Endometrium (tissue), 2 donors: ENCODE measurements around the gene CHD9NB.
"Not testable (repeated sequence)": the region's sequence is repeated elsewhere in the genome, so short reads cannot be mapped to it uniquely, and the experiment has no call there.

Source experiments
- FAIRE-seq: peaks from 2 replicates; lab custom pipeline; 2012; peaks lifted over from hg19 to GRCh38; lab: Jason Lieb, UNC
- donor health status: control.
- donor health status: control.

CHD9NB gene

DNA sequence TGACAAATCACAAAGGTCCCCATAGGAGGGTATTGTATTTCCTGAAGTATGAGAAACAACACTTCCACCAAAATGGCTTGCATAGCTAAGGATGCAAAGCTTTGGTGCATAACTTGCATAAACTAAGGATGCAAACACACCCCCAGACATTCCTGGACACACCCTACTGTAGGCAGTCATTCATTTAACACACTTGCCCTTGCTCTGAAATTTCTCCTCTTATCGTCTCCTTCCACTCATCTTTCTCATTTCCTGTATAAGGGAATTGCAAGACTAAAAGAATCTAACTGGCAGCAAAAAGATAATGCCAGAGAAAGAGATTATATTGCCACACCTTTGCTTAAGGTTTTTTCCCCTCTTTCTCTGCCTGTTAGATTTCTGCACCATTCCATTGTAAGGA is 30.4 kb upstream of the CHD9NB start:
- no peak for FAIRE-seq

DNA sequence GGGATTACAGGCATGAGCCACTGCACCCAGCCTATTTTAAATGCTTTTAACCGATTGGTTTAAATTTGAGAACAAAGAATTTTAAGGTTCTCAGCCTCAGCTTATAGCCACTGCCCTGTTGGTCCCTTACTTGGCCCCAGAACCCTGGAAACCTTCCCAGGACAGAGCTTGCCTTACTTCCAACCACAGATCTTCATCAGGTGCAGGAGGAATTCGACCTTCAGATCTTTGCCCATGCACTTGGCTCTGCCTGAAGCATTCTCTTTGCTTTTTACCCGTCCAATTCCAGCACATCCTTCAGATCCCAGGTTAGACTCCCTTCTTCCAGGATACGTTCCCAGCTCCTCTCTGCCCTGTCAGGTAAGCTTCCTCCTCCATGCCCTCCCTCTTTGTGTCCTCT is 29.8 kb upstream of the CHD9NB start:
- FAIRE-seq = no peak

DNA sequence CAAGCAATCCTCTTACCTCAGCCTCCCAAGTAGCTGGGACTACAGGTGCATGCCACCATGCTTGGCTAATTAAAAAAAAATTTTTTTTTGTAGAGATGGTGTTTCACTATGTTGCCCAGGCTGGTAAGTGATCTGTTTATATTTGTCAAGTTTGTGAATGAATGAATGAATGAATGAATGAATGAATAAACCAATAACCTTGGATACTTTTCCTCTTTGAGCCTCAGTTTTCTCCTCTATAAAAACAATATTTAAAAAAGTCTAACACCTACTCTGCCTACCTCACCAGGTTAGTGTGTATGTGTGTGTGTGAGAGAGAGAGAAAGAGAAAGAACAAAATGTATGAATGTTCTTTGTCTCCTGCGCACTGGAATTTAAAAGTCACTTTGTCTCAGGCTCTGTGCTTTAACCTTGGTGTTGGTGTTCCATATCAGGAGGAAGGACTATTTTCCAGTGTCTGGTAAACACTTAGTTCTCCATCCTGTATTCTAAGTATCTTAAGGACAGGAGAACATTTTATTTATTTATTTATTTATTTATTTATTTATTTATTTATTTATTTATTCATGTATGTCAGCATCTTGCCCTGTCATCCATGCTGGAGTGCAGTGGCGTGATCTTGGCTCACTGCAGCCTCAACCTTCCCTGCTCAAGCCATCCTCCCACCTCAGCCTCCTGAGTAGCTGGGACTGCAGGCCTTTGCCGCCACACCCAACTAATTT is 29.1 kb upstream of the CHD9NB start:
- FAIRE-seq = no peak

DNA sequence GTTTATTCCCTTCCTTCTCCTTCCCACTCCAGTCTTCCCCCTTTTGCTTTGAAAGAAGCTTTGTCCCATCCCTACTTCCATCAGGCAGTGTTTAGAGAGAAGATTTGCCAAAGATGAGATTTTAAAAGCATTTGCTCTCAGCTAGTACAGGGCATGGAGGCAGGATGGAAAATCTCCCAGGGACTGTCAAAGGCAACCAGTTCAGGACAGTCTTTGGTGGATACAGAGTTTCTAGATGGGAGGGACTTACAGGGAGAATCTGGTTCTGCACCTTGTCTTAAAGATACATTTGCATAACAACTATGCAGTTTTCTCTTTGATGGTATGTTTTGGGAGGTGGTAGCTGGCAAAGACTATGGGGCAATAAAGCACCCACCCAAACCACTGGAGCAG is 28.3 kb upstream of the CHD9NB start:
- no peak for FAIRE-seq

DNA sequence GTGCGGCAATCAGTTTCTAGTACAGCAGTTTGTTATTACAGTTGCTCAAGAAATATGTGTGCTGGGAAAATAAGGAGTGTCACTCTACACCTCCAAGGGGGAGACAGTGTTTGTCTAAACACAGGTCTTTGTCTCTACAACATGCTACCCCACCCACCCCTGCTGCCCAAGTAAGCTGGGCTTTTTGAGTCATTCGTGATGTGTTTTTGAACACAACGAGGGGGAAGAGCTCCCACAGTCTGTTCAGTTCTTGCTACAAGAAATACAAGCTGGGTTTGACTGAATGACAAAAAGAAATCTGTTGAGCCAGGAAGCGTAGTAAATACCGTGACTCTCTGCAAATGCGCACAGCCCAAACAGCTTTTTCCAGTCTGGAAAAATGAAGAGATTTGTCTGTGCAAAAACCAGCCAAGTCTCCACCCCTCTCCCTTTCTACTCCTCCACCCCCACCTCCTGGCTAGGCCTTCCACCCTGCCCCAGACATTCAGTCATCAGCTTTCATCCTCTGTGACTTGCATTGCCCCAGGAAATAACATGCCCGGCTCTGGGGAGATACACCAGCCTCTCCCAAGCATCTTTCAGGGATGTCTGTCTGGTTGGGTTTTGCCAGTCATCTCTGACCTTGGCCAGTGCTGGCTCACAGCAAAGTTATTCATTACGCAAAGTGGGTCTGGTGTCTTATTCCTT is 27.8 kb upstream of the CHD9NB start:
- FAIRE-seq = no peak

DNA sequence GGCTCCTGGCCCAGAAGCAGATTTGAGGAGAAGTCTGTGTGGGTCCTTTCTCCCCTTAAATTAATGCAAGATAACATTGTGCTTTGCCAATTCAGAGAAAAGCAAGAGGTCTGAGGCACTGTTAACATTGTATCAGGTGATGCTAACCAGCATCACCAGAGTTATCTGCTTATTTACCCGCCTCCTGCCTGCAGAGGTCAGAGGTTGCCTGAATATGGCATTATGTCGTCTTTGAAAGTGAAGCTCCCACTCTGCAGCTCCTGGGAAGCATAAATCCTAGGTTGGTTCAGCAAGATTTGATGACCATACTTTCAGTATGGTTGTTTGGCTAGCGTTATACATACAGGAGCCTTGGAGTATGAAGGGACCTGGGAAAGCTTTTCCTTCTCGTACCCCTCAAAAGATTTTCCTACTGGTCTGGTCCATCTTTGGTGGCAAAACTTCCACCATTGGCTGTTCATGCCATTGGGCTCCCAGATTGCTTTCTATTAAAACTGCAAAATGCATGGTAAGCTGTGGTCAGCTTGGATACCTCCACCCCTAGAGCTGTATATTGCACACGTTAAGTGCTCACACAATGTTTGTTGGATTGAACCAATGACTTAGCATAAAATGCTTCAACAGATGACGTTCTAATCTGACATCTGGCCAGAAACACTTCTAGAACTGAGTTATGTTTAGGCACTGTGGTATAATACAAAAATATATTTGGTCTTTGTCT is 26.2 kb upstream of the CHD9NB start:
- no peak for FAIRE-seq

DNA sequence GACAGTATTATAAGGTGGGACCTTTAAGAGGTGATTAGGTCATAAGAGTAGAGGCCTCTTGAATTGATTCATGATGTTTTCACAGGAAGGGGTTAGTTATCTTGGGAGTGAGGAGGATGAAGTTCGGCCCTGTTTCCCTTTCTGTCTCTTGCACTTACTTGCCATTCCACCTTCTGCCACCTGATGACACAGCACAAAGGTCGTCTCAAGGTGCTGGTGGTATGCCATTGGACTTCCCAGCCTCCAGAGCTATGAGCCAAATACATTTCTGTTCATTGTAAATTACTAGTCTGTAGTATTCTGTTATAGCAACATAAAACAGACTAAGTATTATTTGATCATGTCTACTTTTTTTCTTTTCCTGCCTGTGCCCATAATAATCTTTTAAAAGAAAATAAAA is 25.6 kb upstream of the CHD9NB start:
- no peak for FAIRE-seq

DNA sequence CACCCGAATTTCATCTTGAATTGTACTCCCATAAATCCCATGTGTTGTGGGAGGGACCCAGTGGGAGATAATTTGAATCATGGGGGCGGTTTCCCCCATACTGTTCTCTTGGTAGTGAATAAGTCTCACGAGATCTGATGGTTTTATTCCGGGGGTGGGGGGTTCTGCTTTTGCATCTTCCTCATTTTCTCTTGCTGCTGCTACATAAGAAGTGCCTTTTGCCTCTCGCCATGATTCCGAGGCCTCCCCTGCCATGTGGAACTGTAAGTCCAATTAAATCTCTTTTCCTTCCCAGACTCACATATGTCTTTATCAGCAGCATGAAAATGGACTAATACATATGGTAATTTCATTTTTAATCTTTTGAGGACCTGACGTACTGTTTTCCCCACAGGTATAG is 22.8 kb upstream of the CHD9NB start:
- not testable (repeated sequence) for FAIRE-seq

DNA sequence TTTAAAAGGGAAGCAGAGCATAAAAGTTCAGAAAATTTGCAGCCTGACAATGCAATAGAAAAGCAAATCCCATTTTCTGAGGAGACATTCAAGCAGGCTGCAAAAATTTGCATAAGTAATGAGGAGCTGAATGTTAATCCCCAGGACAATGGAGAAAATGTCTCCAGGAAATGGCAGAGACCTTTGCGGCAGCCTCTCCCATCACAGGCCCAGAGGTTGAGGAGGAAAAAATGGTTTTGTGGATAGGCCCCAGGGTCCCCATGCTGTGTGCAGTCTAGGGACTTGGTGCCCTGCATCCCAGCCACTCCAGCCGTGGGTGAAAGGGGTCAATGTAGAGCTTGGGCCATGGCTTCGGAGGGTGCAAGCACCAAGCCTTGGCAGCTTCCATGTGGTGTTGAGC is 21.6 kb upstream of the CHD9NB start:
- not testable (repeated sequence) for FAIRE-seq

DNA sequence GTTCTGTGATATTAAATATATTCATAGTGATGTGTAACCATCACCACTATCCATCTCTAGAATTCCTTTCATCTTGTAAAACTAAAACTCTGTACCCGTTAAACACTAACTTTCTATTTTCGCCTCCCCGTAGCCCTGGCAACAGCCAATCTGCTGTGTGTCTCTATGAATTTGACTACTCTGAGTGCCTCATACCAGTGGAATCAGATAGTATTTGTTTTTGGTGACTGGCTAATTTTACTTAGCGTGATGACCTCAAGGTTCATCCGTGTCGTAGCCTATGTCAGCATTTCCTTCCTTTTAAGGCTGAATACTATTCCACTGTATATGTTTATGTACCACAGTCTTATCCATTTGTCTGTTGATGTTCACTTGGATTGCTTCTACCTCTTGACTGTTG is 20.3 kb upstream of the CHD9NB start:
- FAIRE-seq = no peak

DNA sequence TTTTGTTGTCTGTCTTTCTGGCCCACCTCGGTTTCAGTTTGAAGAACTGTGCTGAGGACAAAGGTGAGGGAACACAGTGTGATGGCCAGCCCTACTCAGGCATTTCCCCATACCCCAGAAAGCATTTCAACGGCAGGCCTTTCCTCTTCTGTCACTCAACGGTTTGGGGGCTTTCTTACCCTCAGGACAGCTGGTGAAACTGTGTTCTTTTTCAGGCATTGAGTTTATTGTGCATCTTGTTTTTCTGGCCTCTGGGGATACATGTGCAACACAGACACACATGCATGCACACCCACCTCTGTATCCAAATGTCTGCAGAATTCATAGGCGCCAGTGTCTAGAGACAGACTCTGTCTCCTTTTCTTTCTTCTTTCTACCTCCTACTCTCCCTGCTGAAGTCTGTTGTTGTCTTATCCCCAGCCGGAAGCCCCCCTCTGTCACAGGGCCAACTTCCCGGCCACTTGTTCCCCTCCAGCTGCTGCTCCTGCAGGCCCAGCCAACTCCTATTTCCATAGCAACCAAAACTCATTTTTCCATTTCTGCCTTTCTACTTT is 19.1 kb upstream of the CHD9NB start:
- FAIRE-seq = no peak

DNA sequence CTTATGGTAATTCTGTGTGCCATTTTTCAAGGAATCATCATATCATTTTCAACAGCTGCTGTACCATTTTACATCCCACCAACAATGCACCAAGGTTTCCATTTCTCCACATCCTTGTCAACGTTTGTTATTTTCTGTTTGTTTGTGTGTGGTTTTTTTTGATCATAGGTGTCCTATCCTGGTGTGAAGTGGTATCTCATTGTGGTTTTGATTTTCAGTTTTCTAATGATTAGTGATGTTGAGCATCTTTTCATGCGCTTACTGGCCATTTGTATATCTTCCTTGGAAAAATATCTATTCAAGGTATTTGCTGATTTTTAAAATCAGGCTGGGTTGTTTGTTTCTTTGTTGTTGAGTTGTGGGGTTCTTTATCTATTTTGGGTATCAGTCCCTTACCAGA is 17.1 kb upstream of the CHD9NB start:
- no peak for FAIRE-seq

DNA sequence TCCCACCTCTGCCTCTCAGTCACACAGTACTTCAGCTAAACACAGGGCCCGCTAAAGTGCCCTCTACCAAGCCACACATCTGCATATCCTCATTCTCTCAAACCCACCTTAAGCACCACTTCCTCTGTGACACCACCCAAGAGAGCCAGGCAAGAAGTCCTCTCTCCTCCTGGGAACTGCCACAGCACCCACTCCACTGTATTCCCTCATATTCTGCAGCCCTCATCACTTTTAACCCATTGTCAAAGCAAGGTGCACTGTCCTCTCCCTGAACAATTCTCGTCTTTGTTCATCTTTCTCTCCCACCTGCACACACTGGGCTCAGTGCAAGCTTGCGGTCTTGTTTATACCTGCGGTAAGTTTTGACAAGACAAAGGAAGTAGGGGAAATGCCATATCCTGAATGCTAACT is 15.7 kb upstream of the CHD9NB start:
- FAIRE-seq = no peak

DNA sequence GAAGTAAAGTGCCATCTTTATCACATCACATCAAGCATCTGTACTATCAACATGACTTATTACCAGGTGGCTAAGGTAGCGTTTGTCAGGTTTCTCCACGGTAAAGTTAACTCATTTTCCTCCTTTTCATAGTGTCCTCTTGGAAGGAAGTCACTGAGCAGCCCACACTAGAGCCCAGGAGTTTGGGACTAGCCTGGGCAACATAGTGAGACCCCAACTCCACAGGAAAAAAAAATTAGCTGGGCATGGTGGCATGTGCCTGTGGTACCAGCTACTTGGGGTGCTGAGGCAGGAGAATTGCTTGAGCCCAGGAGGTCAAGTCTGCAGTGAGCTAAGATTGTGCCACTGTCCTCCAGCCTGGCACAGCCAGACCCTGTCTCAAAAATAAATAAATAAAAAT is 15.0 kb upstream of the CHD9NB start:
- FAIRE-seq = no peak

DNA sequence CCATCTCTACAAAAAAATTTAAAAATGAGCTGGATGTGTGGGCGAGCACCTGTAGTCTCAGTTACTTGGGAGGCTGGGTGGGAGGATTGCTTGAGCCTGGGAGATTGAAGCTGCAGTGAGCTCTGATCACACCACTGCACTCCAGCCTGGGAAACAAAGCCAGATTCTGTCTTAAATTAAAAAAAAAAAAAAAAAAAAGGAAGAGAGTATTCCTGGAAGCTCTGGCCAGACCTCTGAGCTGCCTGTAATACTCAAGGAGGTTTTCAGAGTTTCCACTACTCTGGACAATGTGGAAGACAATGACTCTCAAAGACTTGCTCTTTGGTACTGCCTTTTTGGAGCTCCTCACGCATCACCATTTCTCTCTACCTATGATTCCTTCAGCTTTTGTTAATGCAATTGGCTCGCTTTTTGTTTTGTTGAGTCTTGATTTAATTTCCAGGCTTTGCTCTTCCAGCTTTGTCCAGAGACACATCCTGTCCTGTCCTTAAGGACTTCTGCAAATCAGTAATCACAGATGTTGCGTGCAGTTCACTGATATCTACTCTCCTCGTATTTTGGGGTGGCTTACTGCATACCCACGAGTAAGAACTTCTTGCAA is 12.9 kb upstream of the CHD9NB start:
- no peak for FAIRE-seq

DNA sequence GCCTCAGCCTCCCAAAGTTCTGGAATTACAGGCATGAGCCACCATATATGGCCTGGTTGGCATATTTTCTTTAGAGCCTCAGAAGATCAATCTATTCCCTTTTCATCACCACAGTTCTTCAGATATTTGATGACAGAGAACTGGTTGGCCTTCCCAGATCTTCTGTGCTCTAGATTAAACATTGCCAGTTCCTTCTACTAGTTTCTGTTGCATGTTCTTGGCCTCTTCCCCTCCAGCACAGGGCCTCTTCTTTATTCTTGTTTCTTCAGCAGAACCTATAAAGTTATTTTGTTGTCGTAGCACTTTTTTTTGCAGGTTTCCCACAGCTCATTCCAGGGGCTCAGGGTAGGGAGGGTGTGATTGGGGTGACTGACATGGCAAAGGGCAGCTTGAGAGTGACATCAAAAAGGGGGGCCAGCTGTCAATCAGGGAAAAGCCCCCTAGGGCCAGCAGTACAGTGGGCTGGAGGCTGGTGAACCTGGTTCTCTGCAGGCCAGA is 11.4 kb upstream of the CHD9NB start:
- no peak for FAIRE-seq

DNA sequence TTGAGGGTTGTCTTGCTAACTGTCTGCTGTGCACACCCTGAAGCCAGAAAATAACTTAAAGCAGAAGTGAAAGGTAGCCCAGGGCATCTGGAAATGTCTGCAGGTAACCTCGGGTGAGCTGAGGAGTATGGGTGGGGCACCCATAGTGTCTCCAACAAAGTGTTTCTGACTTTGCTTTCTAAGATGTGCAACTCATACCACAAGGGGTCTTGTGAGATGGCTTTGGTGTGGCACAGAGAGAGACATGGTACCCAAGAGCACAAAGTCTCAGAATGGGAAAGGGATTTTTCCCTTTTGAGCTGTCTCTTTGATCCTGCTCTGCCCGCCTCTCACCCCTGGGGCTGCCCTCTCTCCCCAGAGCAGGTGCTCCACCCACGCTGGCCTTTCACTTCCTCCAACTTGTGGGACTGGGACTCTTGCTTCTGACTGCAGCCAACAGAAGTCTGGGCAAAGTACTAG is 9.0 kb upstream of the CHD9NB start:
- FAIRE-seq = no peak

DNA sequence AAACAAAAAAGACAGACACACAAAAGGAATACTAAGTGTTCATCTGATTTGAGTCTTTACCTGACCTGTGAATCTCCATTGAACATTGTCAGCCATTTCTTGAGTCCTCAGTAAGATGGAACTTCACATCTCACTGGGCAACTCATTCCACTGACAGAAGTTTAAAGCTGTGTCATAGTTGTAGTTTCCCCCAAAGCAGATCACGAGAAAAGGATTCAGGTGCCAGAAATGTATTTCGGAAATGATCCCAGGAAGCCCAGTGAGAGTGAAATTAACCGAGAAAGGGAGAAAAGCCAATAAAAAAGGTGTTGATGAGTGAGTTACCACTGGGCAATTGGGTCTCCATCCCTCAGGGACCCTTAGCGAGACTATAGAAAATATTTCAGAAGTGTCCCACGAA is 8.6 kb upstream of the CHD9NB start:
- FAIRE-seq = no peak

DNA sequence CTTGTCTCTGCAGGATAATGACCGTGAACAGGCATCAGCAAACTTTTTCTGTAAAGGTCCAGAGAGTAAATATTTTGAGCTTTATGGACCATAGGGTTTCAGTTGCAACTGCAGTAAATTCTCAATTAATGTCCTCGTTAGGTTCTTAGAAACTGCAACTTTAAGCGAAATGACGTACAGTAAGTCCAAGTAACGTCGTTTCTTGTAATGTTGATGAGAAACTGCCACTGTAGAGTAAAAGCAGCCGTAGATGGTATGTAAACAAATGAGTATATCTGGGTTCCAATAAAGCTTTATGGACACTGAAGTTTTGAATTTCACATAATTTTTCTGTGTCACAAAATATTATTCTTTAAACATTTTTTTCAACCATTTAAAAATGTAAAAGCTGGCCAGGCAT is 7.0 kb upstream of the CHD9NB start:
- no peak for FAIRE-seq

DNA sequence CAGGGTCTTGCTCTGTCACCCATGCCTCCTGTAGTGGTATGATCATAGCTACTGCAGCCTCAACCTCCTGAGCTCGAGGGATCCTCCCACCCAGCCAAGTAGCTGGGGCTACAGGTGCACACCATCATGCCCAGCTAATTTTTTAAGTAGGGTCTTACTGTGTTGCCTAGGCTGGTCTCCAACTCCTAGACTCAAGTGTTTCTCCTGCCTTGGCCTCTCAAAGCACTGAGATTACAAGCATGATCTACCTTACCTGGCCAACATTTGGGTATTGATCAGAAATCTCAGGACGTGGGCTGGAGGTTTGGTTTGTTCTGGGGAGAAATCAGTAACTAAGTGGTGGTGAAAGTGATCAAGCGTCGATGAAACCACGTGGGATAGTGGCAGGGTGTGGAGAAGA is 6.2 kb upstream of the CHD9NB start:
- FAIRE-seq = no peak

DNA sequence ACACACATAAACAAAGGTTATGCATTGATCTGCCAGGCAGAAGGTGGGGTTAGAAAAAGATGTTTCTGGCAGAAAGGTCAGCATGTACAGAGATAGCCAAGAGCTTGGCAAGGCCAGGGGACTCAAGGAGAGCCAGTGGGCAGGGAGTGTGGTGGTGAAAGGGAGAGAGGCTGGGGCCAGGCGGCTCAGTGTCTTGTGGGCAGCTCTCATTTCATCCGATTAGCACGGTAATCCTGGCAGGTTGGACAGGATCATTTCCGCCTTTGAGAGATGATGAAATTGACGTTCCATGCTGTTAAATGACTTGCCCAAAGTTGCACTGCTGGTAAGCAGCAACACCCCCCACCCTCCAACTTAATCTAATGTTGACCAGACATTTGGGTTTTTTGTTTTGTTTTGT is 5.7 kb upstream of the CHD9NB start:
- no peak for FAIRE-seq

DNA sequence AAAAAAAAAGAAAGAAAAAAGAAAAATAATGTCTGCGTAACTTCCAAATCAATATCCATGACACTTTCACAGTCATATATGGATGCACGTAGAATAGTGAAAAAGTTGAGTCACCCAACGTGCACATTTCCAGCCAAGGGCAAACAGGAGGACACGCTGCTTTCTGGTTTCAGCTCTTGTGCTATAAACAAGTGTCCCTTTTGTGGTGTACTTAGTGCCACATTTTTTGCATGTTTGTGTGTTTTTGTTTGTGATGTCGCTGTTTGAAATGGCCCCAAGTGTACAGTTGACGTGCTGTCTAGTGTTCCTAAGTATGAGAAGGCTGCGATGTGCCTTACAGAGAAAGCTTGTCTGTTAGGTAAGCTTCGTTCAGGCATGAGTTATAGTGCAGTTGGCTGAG is 5.0 kb upstream of the CHD9NB start:
- FAIRE-seq = no peak
